Neural cell (in vitro differentiated cells): ENCODE measurements around the gene CDH4. TPM values are rescaled to one million over a fixed set of nuclear protein-coding genes. Genes with fewer than 3 reads are reported as not detected.

Experiments used
- H2AFZ ChIP-seq: fragments of 200-600, 300-800 bp; sonication (generic), shearing (Covaris generic); 2 replicates; pipeline ENCODE4 v1.6.0; 2014; ENCODE audit warnings: low read depth, mild to moderate bottlenecking, antibody characterized with exemption, low read length, moderate library complexity
- H3F3A ChIP-seq: fragments of 200-600 bp; shearing (Covaris generic); 2 replicates; pipeline ENCODE4 v1.6.1; 2016; ENCODE audit warnings: mild to moderate bottlenecking, moderate library complexity, mixed read lengths, antibody characterized with exemption, low read length; ENCODE audit not compliant: insufficient read depth, poor library complexity, severe bottlenecking
- H3K27ac ChIP-seq: fragments of 200-600, 300-800 bp; sonication (generic), shearing (Covaris generic); 2 replicates; pipeline ENCODE4 v1.5.1; 2014; ENCODE audit warnings: mild to moderate bottlenecking, low read length, moderate library complexity
- H3K27me3 ChIP-seq: fragments of 300-800, 200-600 bp; sonication (generic), shearing (Covaris generic); 2 replicates; pipeline ENCODE4 v1.6.0; 2014; ENCODE audit warnings: mild to moderate bottlenecking, low read depth, low read length, moderate library complexity; ENCODE audit not compliant: insufficient read depth
- H3K36me3 ChIP-seq: fragments of 300-800, 200-600 bp; sonication (generic), shearing (Covaris generic); 2 replicates; pipeline ENCODE4 v1.5.1; 2014; ENCODE audit warnings: mild to moderate bottlenecking, antibody characterized with exemption, low read length, moderate library complexity; ENCODE audit not compliant: insufficient read depth
- H3K4me2 ChIP-seq: fragments of 300-800, 200-600 bp; sonication (generic), shearing (Covaris generic); 2 replicates; pipeline ENCODE4 v1.6.0; 2014; ENCODE audit warnings: mild to moderate bottlenecking, low read length
- H3K4me3 ChIP-seq: fragments of 300-800, 200-600 bp; sonication (generic), shearing (Covaris generic); 2 replicates; pipeline ENCODE4 v1.5.1; 2014; ENCODE audit warnings: mild to moderate bottlenecking, low read length, moderate library complexity
- H3K79me2 ChIP-seq: fragments of 200-600 bp; shearing (Covaris generic); replicated peaks from 2 replicates; pipeline ENCODE4 v1.6.0; 2014; ENCODE audit warnings: mild to moderate bottlenecking, low read length, moderate library complexity; ENCODE audit not compliant: insufficient read depth
- H3K9ac ChIP-seq: fragments of 300-800, 200-600 bp; sonication (generic), shearing (Covaris generic); 2 replicates; pipeline ENCODE4 v1.6.1; 2016; ENCODE audit warnings: mild to moderate bottlenecking, low read length, mixed read lengths
- H3K9me2 ChIP-seq: fragments of 200-600 bp; shearing (Covaris generic); 2 replicates; pipeline ENCODE4 v1.6.1; 2016; ENCODE audit warnings: mild to moderate bottlenecking, low read length, mixed read lengths; ENCODE audit not compliant: insufficient read depth
- H3K9me3 ChIP-seq: fragments of 200-600, 300-800 bp; sonication (generic), shearing (Covaris generic); 2 replicates; pipeline ENCODE4 v1.6.1; 2016; ENCODE audit warnings: mild to moderate bottlenecking, mixed run types, low read length, moderate library complexity, mixed read lengths
- H4K20me1 ChIP-seq: fragments of 200-600 bp; shearing (Covaris generic); 2 replicates; pipeline ENCODE4 v1.6.1; 2016; ENCODE audit warnings: mild to moderate bottlenecking, mixed run types; ENCODE audit not compliant: insufficient read depth
- CTCF ChIP-seq: fragments of 450-650 bp; IDR thresholded peaks from 2 replicates; pipeline ENCODE4 v1.5.1; 2014; ENCODE audit warnings: antibody characterized with exemption, mild to moderate bottlenecking, moderate library complexity; ENCODE audit not compliant: poor library complexity, severe bottlenecking
- EP300 ChIP-seq: fragments of 450-650 bp; conservative IDR thresholded peaks from 2 replicates; pipeline ENCODE4 v1.6.1; 2014; ENCODE audit warnings: antibody characterized with exemption, mild to moderate bottlenecking, moderate library complexity; ENCODE audit not compliant: poor library complexity, severe bottlenecking
- EZH2 ChIP-seq: fragments of 200-600, 300-800 bp; shearing (Covaris generic), sonication (generic); IDR thresholded peaks from 2 replicates; pipeline ENCODE4 v1.6.1; 2014; ENCODE audit warnings: antibody characterized with exemption, low read length, borderline replicate concordance, mild to moderate bottlenecking; ENCODE audit not compliant: insufficient read depth, poor library complexity, severe bottlenecking
- MXI1 ChIP-seq: fragments of 450-650 bp; conservative IDR thresholded peaks from 2 replicates; pipeline ENCODE4 v1.6.1; 2014; ENCODE audit warnings: antibody characterized with exemption, mild to moderate bottlenecking; ENCODE audit not compliant: poor library complexity, severe bottlenecking
- POLR2AphosphoS5 ChIP-seq: IDR thresholded peaks from 2 replicates; pipeline ENCODE4 v1.6.1; 2012
- RAD21 ChIP-seq: fragments of 450-650 bp; conservative IDR thresholded peaks from 2 replicates; pipeline ENCODE4 v1.6.1; 2014; ENCODE audit warnings: antibody characterized with exemption, mild to moderate bottlenecking, moderate library complexity
- REST ChIP-seq: IDR thresholded peaks from 2 replicates; pipeline ENCODE4 v1.6.1; 2012; ENCODE audit warnings: borderline replicate concordance
- SMC3 ChIP-seq: fragments of 450-650 bp; conservative IDR thresholded peaks from 2 replicates; pipeline ENCODE4 v1.6.1; 2014; ENCODE audit warnings: antibody characterized with exemption, mild to moderate bottlenecking, moderate library complexity; ENCODE audit not compliant: poor library complexity
- TAF1 ChIP-seq: IDR thresholded peaks from 2 replicates; pipeline ENCODE4 v1.6.1; 2012; ENCODE audit warnings: low read depth
- polyA plus RNA-seq: library from polyadenylated mRNA; depleted of rRNA; stranded (reverse); fragments of >200 nt; gene quantifications from 2 replicates; pipeline ENCODE4 v1.2.3, GENCODE V29; 2014

CDH4 gene
- polyA plus RNA-seq, 1 donor from 2014 or later: 24.6 TPM

GRCh38 chr20:61385731-61386130 lies 133.7 kb downstream of the CDH4 start:
- Histone ChIP-seq H3F3A (peaks cover 3% of the 10 kb centered on the region), H2AFZ (no peak overlapping the region), H3K9me3 (peaks cover 13% of the 10 kb centered on the region), H3K36me3 (peaks cover 14% of the 10 kb centered on the region), H3K27me3 (no peaks in the 10 kb centered on the region), H4K20me1 (no peaks in the 10 kb centered on the region), H3K9ac (no peak overlapping the region), H3K9me2 (no peaks in the 10 kb centered on the region), H3K4me2 (no peak overlapping the region), H3K27ac (no peak overlapping the region), H3K79me2 (no peaks in the 10 kb centered on the region), H3K4me3 (no peak overlapping the region)
- TF ChIP-seq SMC3 (no peak), CTCF (no peak), TAF1 (no peak), MXI1 (no peak), REST (no peak)

- TF ChIP-seq SMC3 (no peak), REST (no peak), TAF1 (no peak), CTCF (no peak), MXI1 (no peak), POLR2AphosphoS5 (no peak), RAD21 (no peak), EZH2 (no peak), EP300 (no peak)
- Histone ChIP-seq H3K27me3 (no peaks in the 10 kb centered on the region), H4K20me1 (no peaks in the 10 kb centered on the region), H3K4me3 (no peak overlapping the region), H3K36me3 (peaks cover 11% of the 10 kb centered on the region), H2AFZ (no peak overlapping the region), H3K27ac (no peak overlapping the region), H3K9me2 (no peaks in the 10 kb centered on the region), H3K9ac (no peak overlapping the region), H3F3A (no peaks in the 10 kb centered on the region), H3K9me3 (peaks cover 13% of the 10 kb centered on the region), H3K4me2 (no peak overlapping the region), H3K79me2 (no peaks in the 10 kb centered on the region)
Measured at GRCh38 chr20:61387204-61387953, 135.3 kb downstream of the CDH4 start.
